Panc1 (cell line): ENCODE results near the gene CACNG6. TPM values are rescaled to one million over a fixed set of nuclear protein-coding genes. Genes with fewer than 3 reads are reported as not detected.

Source experiments
- ATAC-seq: fragments of 200-7000 bp; cut with Tn5 transposase; 2 replicates; pipeline ENCODE4 v1.9.1; 2020; ENCODE audit warnings: mild to moderate bottlenecking, moderate library complexity
- BruUV-seq: library from RNA; stranded (reverse); fragments of 400-500 nt; replicated peaks from 2 replicates; lab custom pipeline; 2021; lab: Mats Ljungman, UMichigan
- CTCF ChIA-PET: fragments of 300-600 bp; sonication (Branson Sonifier 250); formaldehyde crosslinking; loops from one replicate; lab custom pipeline; 2022; ENCODE audit warnings: antibody characterized with exemption; lab: Charles Lee
- POLR2A ChIA-PET: fragments of 300-600 bp; sonication (Branson Sonifier 250); formaldehyde crosslinking; loops from one replicate; lab custom pipeline; 2022; ENCODE audit warnings: antibody characterized with exemption; lab: Charles Lee
- DNase-seq: peaks from one replicate; pipeline ENCODE4 v3.0.0-alpha.2; 2010; ENCODE audit warnings: low read depth, low spot score
- H3K27ac ChIP-seq: 2 replicates; pipeline ENCODE4 v1.5.1; 2011; ENCODE audit warnings: mild to moderate bottlenecking, low read length, inconsistent platforms
- H3K27me3 ChIP-seq: fragments of 200-500 bp; sonication (Bioruptor generic); 2 replicates; pipeline ENCODE4 v1.6.0; 2014; ENCODE audit warnings: low read length, inconsistent platforms; ENCODE audit not compliant: control insufficient read depth, insufficient read depth
- H3K36me3 ChIP-seq: fragments of 200-500 bp; sonication (Bioruptor generic); 2 replicates; pipeline ENCODE4 v1.5.1; 2014; ENCODE audit warnings: inconsistent platforms, mild to moderate bottlenecking, low read length, moderate library complexity; ENCODE audit not compliant: control insufficient read depth, insufficient read depth
- H3K4me1 ChIP-seq: 2 replicates; pipeline ENCODE4 v1.5.1; 2011; ENCODE audit warnings: inconsistent platforms, mild to moderate bottlenecking, low read length, moderate library complexity; ENCODE audit not compliant: control insufficient read depth, insufficient read depth
- H3K4me3 ChIP-seq, 2 experiments: 2 replicates each; pipeline ENCODE4 v1.5.1; 2011 to 2012; ENCODE audit warnings: low read depth in 2 of 2, low read length in 2 of 2, mild to moderate bottlenecking in 2 of 2, inconsistent platforms in 1 of 2, moderate library complexity in 1 of 2
- H3K9me3 ChIP-seq: fragments of 200-500 bp; sonication (Bioruptor generic); 2 replicates; pipeline ENCODE4 v1.5.1; 2014; ENCODE audit warnings: low read depth, mild to moderate bottlenecking, inconsistent platforms, low read length, moderate library complexity; ENCODE audit not compliant: control insufficient read depth, insufficient read depth
- POLR2AphosphoS5 ChIP-seq: IDR thresholded peaks from 2 replicates; pipeline ENCODE4 v1.6.1; 2012; ENCODE audit warnings: mild to moderate bottlenecking, low read depth, low read length, moderate library complexity
- SIN3A ChIP-seq: IDR thresholded peaks from 2 replicates; pipeline ENCODE4 v1.6.1; 2012; ENCODE audit warnings: low read depth, mild to moderate bottlenecking, low read length, moderate library complexity, borderline replicate concordance; ENCODE audit not compliant: insufficient read depth
- TCF7L2 ChIP-seq: IDR thresholded peaks from 2 replicates; pipeline ENCODE4 v1.6.1; 2011; ENCODE audit warnings: mild to moderate bottlenecking, low read depth, low read length, inconsistent platforms
- in situ Hi-C: cut with HindIII; loops from 2 replicates; pipeline ENCODE4 v1.10.0; 2016; ENCODE audit warnings: low sequenced_read_pairs, low pct_unique_long_range_greater_than_20kb
- intact Hi-C: fragments of 100-400 bp; cut with micrococcal nuclease; formaldehyde crosslinking; loops from one replicate; pipeline ENCODE4 v1.10.0; 2022; ENCODE audit not compliant: unreplicated experiment
- total RNA-seq: library from RNA; stranded (reverse); gene quantifications from one replicate; pipeline ENCODE4 v1.2.1, GENCODE V29; 2021; ENCODE audit not compliant: unreplicated experiment
- TF ChIP-seq, protein P1 (sequence below), 2 experiments: IDR thresholded peaks; 2 replicates each; pipeline ENCODE4 v1.6.1; 2011 to 2012; ENCODE audit warnings: low read depth in 2 of 2, control low read depth in 1 of 2, low read length in 1 of 2, mild to moderate bottlenecking in 1 of 2, moderate library complexity in 1 of 2; ENCODE audit not compliant: insufficient read depth in 1 of 2
- TF ChIP-seq, protein P2 (sequence below): fragments of 450-650 bp; IDR thresholded peaks from 2 replicates; pipeline ENCODE4 v1.5.1; 2017; ENCODE audit warnings: mild to moderate bottlenecking

Gene CACNG6
- total RNA-seq, 1 experiment from 2014 or later: 14.6 TPM

DNA sequence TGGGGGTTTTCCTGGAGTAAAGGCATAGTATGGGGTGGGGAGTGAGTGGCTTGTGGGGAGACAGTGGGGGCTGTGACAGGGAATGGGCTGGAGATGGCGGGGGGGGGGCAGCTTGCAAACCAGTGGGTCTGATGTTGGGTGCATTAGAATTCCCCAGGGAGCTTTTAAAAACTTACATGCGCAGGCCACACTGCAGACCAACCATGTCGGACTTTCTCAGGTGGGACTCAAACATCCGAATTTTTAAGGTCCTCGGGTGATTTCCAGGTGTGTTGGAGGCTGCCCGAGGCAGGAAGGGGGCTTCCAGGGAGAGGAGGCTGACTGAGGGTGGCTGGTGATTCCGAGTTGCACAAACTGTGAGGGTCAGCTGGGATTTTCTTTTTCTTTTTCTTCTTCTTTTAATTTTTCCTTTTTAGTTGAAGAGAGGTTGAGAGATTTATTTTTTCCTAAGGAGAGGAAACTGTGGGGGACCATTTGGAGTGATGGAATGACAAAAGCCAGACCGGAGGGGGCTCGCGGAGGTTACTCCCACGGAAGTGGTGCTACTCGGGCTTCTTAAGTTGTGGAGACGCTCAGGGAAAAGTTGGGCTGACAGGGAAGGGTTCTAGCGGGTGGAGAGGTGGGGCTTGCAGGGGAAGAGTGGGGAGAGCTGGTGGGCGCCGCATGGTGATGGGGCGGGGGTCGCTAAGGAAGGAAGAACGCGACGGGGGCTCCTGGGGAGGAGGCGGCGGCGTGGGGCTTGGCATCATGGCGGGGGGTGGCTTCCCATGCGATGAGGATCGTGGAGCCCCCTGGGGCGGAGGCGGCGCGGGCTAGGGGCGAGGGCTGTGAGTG is 29.7 kb upstream of the CACNG6 start:
- BruUV-seq: no TSS peak
- DNase-seq: no peak
- CTCF ChIA-PET: no interaction called here

DNA sequence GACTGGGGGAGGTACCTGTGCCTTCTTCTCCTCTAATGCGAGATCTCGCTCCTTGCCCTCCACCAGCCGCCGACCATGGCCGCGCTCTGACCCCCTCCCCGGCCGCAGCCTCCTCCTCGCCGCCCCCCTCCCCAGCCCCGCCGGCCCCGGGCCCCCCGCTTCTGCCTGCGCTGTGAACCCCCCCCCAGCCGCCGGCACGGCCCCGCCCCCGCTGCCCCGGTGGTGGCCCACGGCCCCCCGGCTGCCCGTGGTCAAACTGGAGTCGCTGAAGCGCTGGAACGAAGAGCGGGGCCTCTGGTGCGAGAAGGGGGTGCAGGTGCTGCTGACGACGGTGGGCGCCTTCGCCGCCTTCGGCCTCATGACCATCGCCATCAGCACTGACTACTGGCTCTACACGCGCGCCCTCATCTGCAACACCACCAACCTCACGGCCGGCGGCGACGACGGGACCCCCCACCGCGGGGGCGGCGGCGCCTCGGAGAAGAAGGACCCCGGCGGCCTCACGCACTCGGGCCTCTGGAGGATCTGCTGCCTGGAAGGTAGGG is 28.5 kb upstream of the CACNG6 start, which contains the start of gene CACNG8:
Gene CACNG8 (plus strand): TSS at position 51 of the 545 bp plus-strand sequence.
- peak within 1 kb of the TSS; percentile 82 for H3K27ac ChIP-seq
- ChIA-PET POLR2A (no interaction called here), CTCF (no interaction called here)
- H3K36me3 ChIP-seq: no peaks in the 10 kb centered on the region
- peaks cover 34% of the 10 kb centered on the region for H3K4me1 ChIP-seq
- in situ Hi-C loops (no loop called here), intact Hi-C loops (no loop called here)
- DNase-seq: no peak
- H3K27me3 ChIP-seq: no peaks in the 10 kb centered on the region
- H3K9me3 ChIP-seq: no peaks in the 10 kb centered on the region
- TF ChIP-seq POLR2AphosphoS5: no peak
- TF ChIP-seq, protein P1, sequence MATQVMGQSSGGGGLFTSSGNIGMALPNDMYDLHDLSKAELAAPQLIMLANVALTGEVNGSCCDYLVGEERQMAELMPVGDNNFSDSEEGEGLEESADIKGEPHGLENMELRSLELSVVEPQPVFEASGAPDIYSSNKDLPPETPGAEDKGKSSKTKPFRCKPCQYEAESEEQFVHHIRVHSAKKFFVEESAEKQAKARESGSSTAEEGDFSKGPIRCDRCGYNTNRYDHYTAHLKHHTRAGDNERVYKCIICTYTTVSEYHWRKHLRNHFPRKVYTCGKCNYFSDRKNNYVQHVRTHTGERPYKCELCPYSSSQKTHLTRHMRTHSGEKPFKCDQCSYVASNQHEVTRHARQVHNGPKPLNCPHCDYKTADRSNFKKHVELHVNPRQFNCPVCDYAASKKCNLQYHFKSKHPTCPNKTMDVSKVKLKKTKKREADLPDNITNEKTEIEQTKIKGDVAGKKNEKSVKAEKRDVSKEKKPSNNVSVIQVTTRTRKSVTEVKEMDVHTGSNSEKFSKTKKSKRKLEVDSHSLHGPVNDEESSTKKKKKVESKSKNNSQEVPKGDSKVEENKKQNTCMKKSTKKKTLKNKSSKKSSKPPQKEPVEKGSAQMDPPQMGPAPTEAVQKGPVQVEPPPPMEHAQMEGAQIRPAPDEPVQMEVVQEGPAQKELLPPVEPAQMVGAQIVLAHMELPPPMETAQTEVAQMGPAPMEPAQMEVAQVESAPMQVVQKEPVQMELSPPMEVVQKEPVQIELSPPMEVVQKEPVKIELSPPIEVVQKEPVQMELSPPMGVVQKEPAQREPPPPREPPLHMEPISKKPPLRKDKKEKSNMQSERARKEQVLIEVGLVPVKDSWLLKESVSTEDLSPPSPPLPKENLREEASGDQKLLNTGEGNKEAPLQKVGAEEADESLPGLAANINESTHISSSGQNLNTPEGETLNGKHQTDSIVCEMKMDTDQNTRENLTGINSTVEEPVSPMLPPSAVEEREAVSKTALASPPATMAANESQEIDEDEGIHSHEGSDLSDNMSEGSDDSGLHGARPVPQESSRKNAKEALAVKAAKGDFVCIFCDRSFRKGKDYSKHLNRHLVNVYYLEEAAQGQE (IDR thresholded peaks at IDR 0.05; ENCODE audit: insufficient read depth in 1 of 2, low read depth in 2 of 2, low read length in 1 of 2): no peak
- TF ChIP-seq TCF7L2: no peak
- no TSS peak for BruUV-seq
- H3K4me3 ChIP-seq: peak within 1 kb of the TSS; percentile 51 to 83
- ATAC-seq: no peak

More for the DNA sequence above, 29.7 kb upstream of the CACNG6 start:
- H3K9me3 ChIP-seq: no peaks in the 10 kb centered on the region
- ATAC-seq: peak; percentile 71
- H3K4me3 ChIP-seq: peak overlapping the region; percentile 51 to 83
- POLR2A ChIA-PET: interaction anchor here (0.6 kb wide), 1 partner anchor 19 kb away, joined by 4 read pairs; no protein-coding TSS in a partner anchor
- in situ Hi-C loops (no loop called here), intact Hi-C loops (no loop called here)
- H3K4me1 ChIP-seq: peaks cover 34% of the 10 kb centered on the region
- peak overlapping the region; percentile 82 for H3K27ac ChIP-seq
- H3K36me3 ChIP-seq: no peaks in the 10 kb centered on the region
- no peaks in the 10 kb centered on the region for H3K27me3 ChIP-seq
- TF ChIP-seq, protein P1 (IDR thresholded peaks at IDR 0.05; ENCODE audit: insufficient read depth in 1 of 2, low read depth in 2 of 2, low read length in 1 of 2): no peak
- TF ChIP-seq SIN3A (no peak), POLR2AphosphoS5 (no peak), TCF7L2 (no peak)
- TF ChIP-seq, protein P2, sequence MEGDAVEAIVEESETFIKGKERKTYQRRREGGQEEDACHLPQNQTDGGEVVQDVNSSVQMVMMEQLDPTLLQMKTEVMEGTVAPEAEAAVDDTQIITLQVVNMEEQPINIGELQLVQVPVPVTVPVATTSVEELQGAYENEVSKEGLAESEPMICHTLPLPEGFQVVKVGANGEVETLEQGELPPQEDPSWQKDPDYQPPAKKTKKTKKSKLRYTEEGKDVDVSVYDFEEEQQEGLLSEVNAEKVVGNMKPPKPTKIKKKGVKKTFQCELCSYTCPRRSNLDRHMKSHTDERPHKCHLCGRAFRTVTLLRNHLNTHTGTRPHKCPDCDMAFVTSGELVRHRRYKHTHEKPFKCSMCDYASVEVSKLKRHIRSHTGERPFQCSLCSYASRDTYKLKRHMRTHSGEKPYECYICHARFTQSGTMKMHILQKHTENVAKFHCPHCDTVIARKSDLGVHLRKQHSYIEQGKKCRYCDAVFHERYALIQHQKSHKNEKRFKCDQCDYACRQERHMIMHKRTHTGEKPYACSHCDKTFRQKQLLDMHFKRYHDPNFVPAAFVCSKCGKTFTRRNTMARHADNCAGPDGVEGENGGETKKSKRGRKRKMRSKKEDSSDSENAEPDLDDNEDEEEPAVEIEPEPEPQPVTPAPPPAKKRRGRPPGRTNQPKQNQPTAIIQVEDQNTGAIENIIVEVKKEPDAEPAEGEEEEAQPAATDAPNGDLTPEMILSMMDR: no peak
